ENCODE data around the gene PHF5A.

The PHF5A gene

DNA sequence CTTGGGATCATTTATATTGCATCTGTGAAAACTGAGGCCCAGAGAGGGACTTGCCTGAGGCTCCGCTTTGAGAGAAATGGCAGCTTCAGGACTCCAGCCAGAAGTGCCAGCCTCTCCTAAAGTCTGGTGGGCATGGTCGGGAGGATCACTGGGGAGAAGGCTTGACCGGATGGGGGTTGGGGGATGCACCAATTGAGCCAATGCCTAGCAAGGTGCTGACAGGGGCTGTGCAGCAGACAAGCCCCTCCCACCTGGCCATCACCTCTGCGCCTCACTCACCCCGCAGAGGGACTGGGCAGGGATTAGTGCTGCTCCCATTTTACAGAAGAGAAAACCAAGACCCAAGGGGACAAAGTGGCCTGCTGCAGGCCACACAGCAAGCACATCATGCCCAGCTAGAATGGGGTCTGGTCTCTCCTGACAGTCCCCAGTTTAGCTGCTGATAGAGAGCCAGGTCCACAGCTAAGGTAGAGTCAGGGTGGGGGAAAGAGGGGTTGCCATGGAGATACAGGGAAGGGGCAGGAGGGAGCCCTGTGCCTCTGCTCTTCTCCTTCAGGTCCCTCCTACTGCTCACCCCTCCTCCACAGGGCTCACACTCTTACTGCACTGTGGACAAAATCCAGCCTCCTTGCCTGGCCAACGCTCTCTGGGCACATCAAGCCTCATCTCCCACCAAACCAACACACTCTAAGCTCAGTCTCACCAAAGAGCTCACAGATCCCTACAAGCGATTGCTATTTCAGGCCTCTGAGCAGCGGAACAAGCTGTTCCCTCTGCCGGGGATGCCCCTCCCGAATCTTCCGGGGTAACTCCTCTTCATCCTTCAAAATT, 57.3 kb downstream of the PHF5A start:
- no peak for DNase-seq (ENCODE audit: low read depth)

DNA sequence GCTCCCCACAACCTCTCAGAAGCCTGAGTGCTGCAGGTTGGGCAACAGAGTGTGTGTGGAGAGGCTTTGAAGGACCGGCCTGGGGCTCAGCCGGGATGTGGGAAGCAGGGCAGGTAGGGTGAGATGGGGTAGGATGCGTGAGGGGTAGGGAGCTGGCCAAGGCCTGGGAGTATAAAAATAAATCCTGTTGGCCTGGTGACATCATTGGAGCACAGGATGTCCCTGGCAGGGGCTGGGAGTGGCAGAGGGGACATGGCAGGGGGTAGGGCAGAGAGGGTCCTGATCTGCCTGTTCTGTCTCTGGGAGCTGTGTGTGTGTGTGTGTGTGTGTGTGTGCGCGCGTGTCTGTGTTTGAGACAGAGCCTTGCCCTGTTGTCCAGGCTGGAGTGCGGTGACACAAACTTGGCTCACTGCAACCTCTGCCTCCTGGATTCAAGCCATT, 58.2 kb downstream of the PHF5A start:
- DNase-seq (ENCODE audit: low read depth) = no peak
